Peyer's patch (tissue), 4 donors: ENCODE measurements around the gene ZSCAN25. TPM values are rescaled to one million over a fixed set of nuclear protein-coding genes. Genes with fewer than 3 reads are reported as not detected.
A peak's percentile ranks its signal among the peaks of the same experiment; 100 is the strongest.

Experiments
- DNase-seq, 3 donors: peaks; one replicate each; pipeline ENCODE4 v3.0.0-alpha.2; 2017 to 2019
- H3K27ac ChIP-seq, 4 donors: fragments of 200-600 bp; sonication (generic); one replicate each; pipeline ENCODE4 v1.5.1; 2016 to 2019
- H3K27me3 ChIP-seq, 2 donors: fragments of 200-600 bp; sonication (generic); one replicate each; pipeline ENCODE4 v1.5.1; 2019
- H3K36me3 ChIP-seq, 3 donors: fragments of 200-600 bp; sonication (generic); one replicate each; pipeline ENCODE4 v1.5.1; 2016 to 2019
- H3K4me1 ChIP-seq, 4 donors: fragments of 200-600 bp; sonication (generic); one replicate each; pipeline ENCODE4 v1.5.1; 2016 to 2019
- H3K4me3 ChIP-seq, 4 donors: fragments of 200-600 bp; sonication (generic); 1 replicate in 3 of 4; 2 replicates in 1 of 4; pipeline ENCODE4 v1.5.1; 2016 to 2019; ENCODE audit warnings: mild to moderate bottlenecking in 1 of 4
- H3K9me3 ChIP-seq, 4 donors: fragments of 200-600 bp; sonication (generic); one replicate each; pipeline ENCODE4 v1.5.1; 2016 to 2019; ENCODE audit warnings: mild to moderate bottlenecking in 1 of 4
- POLR2A ChIP-seq, 2 donors: fragments of 450-650 bp; IDR thresholded peaks; one replicate each; pipeline ENCODE4 v1.5.1; 2017; ENCODE audit warnings: antibody characterized with exemption in 2 of 2, mild to moderate bottlenecking in 2 of 2, moderate library complexity in 2 of 2
- total RNA-seq, 4 donors: library from RNA; depleted of rRNA; stranded (reverse); fragments of >200 nt; gene quantifications; one replicate each; pipeline ENCODE4 v1.1.0, GENCODE V29; 2016
- TF ChIP-seq, protein P1 (sequence below), 6 experiments: fragments of 450-650 bp in 4 of 6; fragments of 200-600 bp in 2 of 6; sonication (generic) in 1 of 6; IDR thresholded peaks; one replicate each; pipeline ENCODE4 v1.5.1; 2017 to 2019; ENCODE audit warnings: antibody characterized with exemption in 6 of 6, mild to moderate bottlenecking in 3 of 6, moderate library complexity in 1 of 6

Gene ZSCAN25
- total RNA-seq, 4 donors from 2014 or later = 20.0 to 36.4 (median 31.9) TPM

DNA sequence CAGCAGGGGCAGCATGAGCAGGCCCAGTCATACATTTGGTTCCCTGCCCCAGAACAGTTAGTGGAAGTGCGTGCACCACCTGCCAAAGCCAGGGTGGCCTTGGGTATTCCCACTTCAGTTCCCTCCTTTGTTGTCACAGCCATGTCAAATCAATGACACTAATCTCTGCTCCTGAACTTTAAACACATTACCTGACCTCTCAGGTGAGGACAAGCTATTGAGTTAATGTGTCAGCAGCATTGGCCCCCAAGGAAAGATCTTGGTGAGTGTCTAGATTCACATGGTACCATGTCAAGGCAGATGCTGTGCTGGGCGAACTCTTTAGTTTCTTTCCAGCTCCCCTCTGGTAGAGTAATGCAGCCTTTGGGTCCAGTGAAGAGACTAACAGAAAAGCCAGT lies 60.9 kb downstream of the ZSCAN25 start:
- no peaks in the 10 kb centered on the region for H3K9me3 ChIP-seq
- peak overlapping the region in 3 of 4 donors; percentile 80 to 92 (median 83) for H3K27ac ChIP-seq
- H3K4me3 ChIP-seq = peak overlapping the region in 3 of 4 donors; percentile 30 to 60 (median 56)
- H3K36me3 ChIP-seq = peaks cover 0 to 36% (median 0%) of the 10 kb centered on the region in 3 donors
- no peak for DNase-seq
- TF ChIP-seq, protein P1, sequence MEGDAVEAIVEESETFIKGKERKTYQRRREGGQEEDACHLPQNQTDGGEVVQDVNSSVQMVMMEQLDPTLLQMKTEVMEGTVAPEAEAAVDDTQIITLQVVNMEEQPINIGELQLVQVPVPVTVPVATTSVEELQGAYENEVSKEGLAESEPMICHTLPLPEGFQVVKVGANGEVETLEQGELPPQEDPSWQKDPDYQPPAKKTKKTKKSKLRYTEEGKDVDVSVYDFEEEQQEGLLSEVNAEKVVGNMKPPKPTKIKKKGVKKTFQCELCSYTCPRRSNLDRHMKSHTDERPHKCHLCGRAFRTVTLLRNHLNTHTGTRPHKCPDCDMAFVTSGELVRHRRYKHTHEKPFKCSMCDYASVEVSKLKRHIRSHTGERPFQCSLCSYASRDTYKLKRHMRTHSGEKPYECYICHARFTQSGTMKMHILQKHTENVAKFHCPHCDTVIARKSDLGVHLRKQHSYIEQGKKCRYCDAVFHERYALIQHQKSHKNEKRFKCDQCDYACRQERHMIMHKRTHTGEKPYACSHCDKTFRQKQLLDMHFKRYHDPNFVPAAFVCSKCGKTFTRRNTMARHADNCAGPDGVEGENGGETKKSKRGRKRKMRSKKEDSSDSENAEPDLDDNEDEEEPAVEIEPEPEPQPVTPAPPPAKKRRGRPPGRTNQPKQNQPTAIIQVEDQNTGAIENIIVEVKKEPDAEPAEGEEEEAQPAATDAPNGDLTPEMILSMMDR (IDR thresholded peaks at IDR 0.05) = no peak
- TF ChIP-seq POLR2A (IDR thresholded peaks at IDR 0.05) = peak in 1 of 2 donors; percentile 10
- H3K4me1 ChIP-seq = peaks cover 0 to 6% (median 0%) of the 10 kb centered on the region in 4 donors
- H3K27me3 ChIP-seq = no peaks in the 10 kb centered on the region

DNA sequence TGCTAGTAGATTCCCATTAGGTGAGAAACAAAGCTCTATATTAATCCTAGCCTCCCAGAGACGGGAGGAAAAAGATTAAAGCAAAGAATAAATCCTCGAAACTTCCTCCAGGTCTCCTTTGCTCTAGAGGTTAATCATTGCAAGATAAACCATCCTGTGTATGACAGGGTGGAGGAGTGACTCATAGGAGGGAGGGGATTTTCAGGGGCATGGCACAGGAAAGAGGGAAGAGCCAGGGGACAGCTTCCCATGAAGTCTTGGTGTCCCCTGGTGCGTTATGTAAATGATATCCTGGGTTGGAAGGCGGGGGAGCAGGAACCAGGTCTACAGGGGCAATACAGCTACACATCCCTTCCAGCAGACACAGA lies 62.3 kb downstream of the ZSCAN25 start:
- H3K4me1 ChIP-seq = no peaks in the 10 kb centered on the region
- TF ChIP-seq POLR2A (IDR thresholded peaks at IDR 0.05) = peak; percentile 38 to 76
- TF ChIP-seq, protein P1 (IDR thresholded peaks at IDR 0.05) = peak in 1 of 6 experiments; percentile 27
- H3K4me3 ChIP-seq = peak overlapping the region in 3 of 4 donors; percentile 30 to 60 (median 56)
- H3K36me3 ChIP-seq = peaks cover 0 to 30% (median 0%) of the 10 kb centered on the region in 3 donors
- H3K27ac ChIP-seq = peak overlapping the region in 3 of 4 donors; percentile 80 to 92 (median 83)
- no peaks in the 10 kb centered on the region for H3K27me3 ChIP-seq
- no peaks in the 10 kb centered on the region for H3K9me3 ChIP-seq
- DNase-seq = peak in 2 of 3 donors; percentile 67 to 75

DNA sequence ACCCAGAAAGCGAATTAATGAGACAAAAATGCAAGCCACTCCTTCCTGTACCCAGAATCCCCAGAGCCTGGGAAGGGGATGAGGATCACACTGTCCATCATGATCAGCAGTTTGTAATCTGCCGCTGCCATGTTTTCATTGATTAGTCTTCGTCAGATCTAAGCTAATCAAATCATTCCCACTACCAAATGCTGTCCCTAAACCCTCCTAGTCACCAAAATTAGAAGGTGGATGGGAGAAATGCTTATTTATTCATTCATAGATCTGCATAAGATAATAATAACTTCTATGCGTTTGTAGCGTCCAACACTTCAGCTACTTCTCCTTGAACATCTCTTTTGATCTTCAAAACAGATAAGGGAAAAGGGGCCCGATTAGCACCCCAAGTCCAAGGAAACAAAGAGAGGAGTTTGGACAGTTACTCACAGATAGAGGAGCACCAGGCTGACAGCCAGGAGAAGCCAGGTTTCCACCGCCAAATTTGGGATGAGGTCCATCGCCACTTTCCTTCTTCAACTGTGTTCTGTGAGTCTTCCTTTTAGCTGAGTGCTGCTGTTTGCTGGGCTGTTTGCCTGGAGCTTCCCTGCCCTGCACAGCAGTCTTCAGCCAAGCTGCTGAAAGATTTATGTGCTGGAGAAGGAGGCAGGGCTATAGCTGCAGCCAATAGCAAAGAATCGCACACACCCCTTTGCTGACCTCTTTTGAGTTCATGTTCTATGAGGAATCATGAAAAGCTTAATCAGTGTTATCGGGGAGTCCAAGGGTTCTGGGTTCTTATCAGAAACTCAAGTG lies 62.9 kb downstream of the ZSCAN25 start, which contains the start of gene CYP3A5:
TSS of gene CYP3A5 (minus strand) at position 597 of the 792 bp plus-strand sequence. CDS start at position 497, 100 bp downstream.
- H3K36me3 ChIP-seq = peaks cover 0 to 24% (median 0%) of the 10 kb centered on the region in 3 donors
- DNase-seq = peak in 2 of 3 donors; percentile 87 to 88
- peak within 1 kb of the TSS in 3 of 4 donors; percentile 80 to 92 (median 83) for H3K27ac ChIP-seq

More for the DNA sequence above, 62.9 kb downstream of the ZSCAN25 start, which contains the start of gene CYP3A5:
- H3K27me3 ChIP-seq = no peaks in the 10 kb centered on the region
- TF ChIP-seq POLR2A (IDR thresholded peaks at IDR 0.05) = peak; percentile 99
- TF ChIP-seq, protein P1 (IDR thresholded peaks at IDR 0.05) = no peak
- no peaks in the 10 kb centered on the region for H3K4me1 ChIP-seq
- H3K9me3 ChIP-seq = no peaks in the 10 kb centered on the region
- H3K4me3 ChIP-seq = peak within 1 kb of the TSS in 3 of 4 donors; percentile 30 to 60 (median 56)

Other genes starting within 250 kb of the ZSCAN25 start
- 100 to 1,000 TPM; 228 to 386 (median 343) TPM for gene ARPC1B, start 242.2 kb upstream of the ZSCAN25 start, total RNA-seq
- gene PDAP1, start 208.3 kb upstream of the ZSCAN25 start, total RNA-seq = 10 to 100 TPM; 32.4 to 52.0 (median 40.6) TPM
- 10 to 100 TPM; 44.7 to 82.0 (median 58.4) TPM for gene BUD31, start 208.0 kb upstream of the ZSCAN25 start, total RNA-seq
- gene PTCD1, start 178.1 kb upstream of the ZSCAN25 start, total RNA-seq = 1 to 10 TPM; 8.3 to 9.1 (median 8.6) TPM
- 10 to 100 TPM; 21.4 to 42.2 (median 35.5) TPM for gene CPSF4, start 178.0 kb upstream of the ZSCAN25 start, total RNA-seq
- 100 to 1,000 TPM; 352 to 597 (median 546) TPM for gene ATP5MF, start 150.8 kb upstream of the ZSCAN25 start, total RNA-seq
- gene ZNF789, start 144.1 kb upstream of the ZSCAN25 start, total RNA-seq = 10 to 100 TPM; 23.8 to 44.8 (median 36.8) TPM
- gene ZNF394, start 116.7 kb upstream of the ZSCAN25 start, total RNA-seq = 10 to 100 TPM; 37.3 to 71.8 (median 58.0) TPM
- gene ZKSCAN5, start 112.3 kb upstream of the ZSCAN25 start, total RNA-seq = 10 to 100 TPM in 2 of 4 donors, 1 to 10 TPM in 2; 7.2 to 20.6 (median 11.7) TPM
- 1 to 10 TPM; 2.2 to 4.2 (median 2.6) TPM for gene FAM200A, start 64.8 kb upstream of the ZSCAN25 start, total RNA-seq
- gene ZNF655, start 58.3 kb upstream of the ZSCAN25 start, total RNA-seq = 100 to 1,000 TPM; 111 to 169 (median 139) TPM
- not detected for gene TMEM225B, start 18.7 kb upstream of the ZSCAN25 start, total RNA-seq
- 1,000 to 10,000 TPM in 2 of 4 donors, 100 to 1,000 TPM in 2; 135 to 1,701 (median 1,072) TPM for gene CYP3A5, start 63.0 kb downstream of the ZSCAN25 start, total RNA-seq
- gene CYP3A7, start 118.2 kb downstream of the ZSCAN25 start, total RNA-seq = 1 to 10 TPM in 1 of 4 donors, under 1 TPM in 1, not detected in 2; 0.76 to 5.3 TPM
- gene CYP3A4, start 167.2 kb downstream of the ZSCAN25 start, total RNA-seq = 1,000 to 10,000 TPM in 1 of 4 donors, 100 to 1,000 TPM in 2, 10 to 100 TPM in 1; 16.5 to 3,180 (median 690) TPM
- under 1 TPM in 1 of 4 donors, not detected in 3; 0.95 TPM for gene CYP3A43, start 211.1 kb downstream of the ZSCAN25 start, total RNA-seq